HCT116 (cell line): ENCODE measurements around the gene KCTD1. TPM values are rescaled to one million over a fixed set of nuclear protein-coding genes. Genes with fewer than 3 reads are reported as not detected.

Experiments used
- ATAC-seq: fragments of 200-7000 bp; cut with Tn5 transposase; 2 replicates; pipeline ENCODE4 v1.9.1; 2020; ENCODE audit warnings: mild to moderate bottlenecking, moderate library complexity
- BruUV-seq: library from RNA; stranded (reverse); fragments of 400-500 nt; replicated peaks from 2 replicates; lab custom pipeline; 2021; lab: Mats Ljungman, UMichigan
- CTCF ChIA-PET: fragments of 300-600 bp; sonication (Branson Sonifier 250); formaldehyde crosslinking; loops from one replicate; lab custom pipeline; 2021; ENCODE audit warnings: antibody characterized with exemption; lab: Charles Lee
- POLR2A ChIA-PET: fragments of 300-600, 350-600 bp; sonication (Branson Sonifier 250); formaldehyde crosslinking; loops from one replicate; lab custom pipeline; 2021; ENCODE audit warnings: antibody characterized with exemption; lab: Charles Lee
- RAD21 ChIA-PET, 2 experiments: fragments of 300-600 bp; sonication (Branson Sonifier 250); formaldehyde crosslinking; loops; one replicate each; lab custom pipeline; 2023; ENCODE audit warnings: low total read pairs in 2 of 2; ENCODE audit not compliant: uncharacterized antibody in 2 of 2, unreplicated experiment in 2 of 2, low non-redundant PET in 1 of 2; lab: Charles Lee
- DNase-seq: peaks from one replicate; pipeline ENCODE4 v3.0.0-alpha.2; 2010; ENCODE audit warnings: low read depth, low spot score
- H2AFZ ChIP-seq: fragments of 200-600 bp; shearing (Covaris generic), sonication (generic); 2 replicates; pipeline ENCODE4 v1.6.1; 2017; ENCODE audit warnings: low read depth, mixed run types, mixed read lengths, antibody characterized with exemption, low read length; ENCODE audit not compliant: poor library complexity, severe bottlenecking
- H3K27ac ChIP-seq: 2 replicates; pipeline ENCODE4 v1.5.1; 2012; ENCODE audit warnings: low read depth, low read length
- H3K27me3 ChIP-seq: fragments of 200-600 bp; sonication (generic); 2 replicates; pipeline ENCODE4 v1.6.1; 2016; ENCODE audit warnings: mixed run types, low read length, mixed read lengths; ENCODE audit not compliant: insufficient read depth
- H3K36me3 ChIP-seq, 2 experiments: fragments of 200-500 bp in 1 of 2; fragments of 200-600 bp in 1 of 2; sonication (Bioruptor generic) in 1 of 2; sonication (generic) in 1 of 2; 2 replicates each; pipeline versions ENCODE4 v1.5.1 to v1.6.1; 2014 to 2016; ENCODE audit warnings: low read length in 2 of 2, inconsistent platforms in 1 of 2, mixed read lengths in 1 of 2, mixed run types in 1 of 2; ENCODE audit not compliant: insufficient read depth in 2 of 2, control insufficient read depth in 1 of 2
- H3K4me1 ChIP-seq, 2 experiments: fragments of 200-600 bp in 1 of 2; sonication (generic) in 1 of 2; 2 replicates each; pipeline versions ENCODE4 v1.5.1 to v1.6.1; 2012 to 2017; ENCODE audit warnings: low read length in 2 of 2, inconsistent platforms in 1 of 2, mild to moderate bottlenecking in 1 of 2, mixed read lengths in 1 of 2, mixed run types in 1 of 2, moderate library complexity in 1 of 2; ENCODE audit not compliant: insufficient read depth in 2 of 2, control insufficient read depth in 1 of 2
- H3K4me2 ChIP-seq: fragments of 200-600 bp; sonication (generic); 2 replicates; pipeline ENCODE4 v1.6.1; 2017; ENCODE audit warnings: mixed run types, low read length, mixed read lengths
- H3K4me3 ChIP-seq, 2 experiments: fragments of 200-600 bp in 1 of 2; sonication (generic) in 1 of 2; replicated peaks in 1 of 2; 2 replicates each; pipeline ENCODE4 v1.5.1; 2011 to 2016; ENCODE audit warnings: low read length in 2 of 2, control low read depth in 1 of 2, low read depth in 1 of 2, mild to moderate bottlenecking in 1 of 2, mixed read lengths in 1 of 2, mixed run types in 1 of 2
- H3K79me2 ChIP-seq: fragments of 200-600 bp; sonication (generic); 2 replicates; pipeline ENCODE4 v1.6.1; 2017; ENCODE audit warnings: mild to moderate bottlenecking, mixed run types, low read length, moderate library complexity, mixed read lengths; ENCODE audit not compliant: insufficient read depth
- H3K9ac ChIP-seq: fragments of 200-600 bp; sonication (generic); 2 replicates; pipeline ENCODE4 v1.6.1; 2016; ENCODE audit warnings: low read length, mixed read lengths
- H3K9me2 ChIP-seq: fragments of 200-600 bp; sonication (generic), shearing (Covaris generic); 2 replicates; pipeline ENCODE4 v1.6.1; 2017; ENCODE audit warnings: mixed run types, mild to moderate bottlenecking, moderate library complexity; ENCODE audit not compliant: insufficient read depth
- H3K9me3 ChIP-seq, 2 experiments: fragments of 200-500 bp in 1 of 2; fragments of 200-600 bp in 1 of 2; sonication (Bioruptor generic) in 1 of 2; sonication (generic) in 1 of 2; 2 replicates each; pipeline ENCODE4 v1.6.1; 2014 to 2017; ENCODE audit warnings: low read length in 2 of 2, mixed read lengths in 2 of 2, inconsistent platforms in 1 of 2, low read depth in 1 of 2, mild to moderate bottlenecking in 1 of 2, mixed run types in 1 of 2, moderate library complexity in 1 of 2; ENCODE audit not compliant: control insufficient read depth in 1 of 2, insufficient read depth in 1 of 2
- H4K20me1 ChIP-seq: fragments of 200-600 bp; sonication (generic), shearing (Covaris generic); 2 replicates; pipeline ENCODE4 v1.6.1; 2017; ENCODE audit warnings: mixed run types, mild to moderate bottlenecking, moderate library complexity; ENCODE audit not compliant: insufficient read depth
- EGR1 ChIP-seq: IDR thresholded peaks from 2 replicates; pipeline ENCODE4 v1.6.1; 2012; ENCODE audit warnings: low read depth
- ELF1 ChIP-seq: IDR thresholded peaks from 2 replicates; pipeline ENCODE4 v1.6.1; 2012; ENCODE audit warnings: low read depth, borderline replicate concordance
- JUND ChIP-seq: IDR thresholded peaks from 2 replicates; pipeline ENCODE4 v1.6.1; 2012
- POLR2A ChIP-seq: IDR thresholded peaks from 2 replicates; pipeline ENCODE4 v1.7.0; 2011; ENCODE audit warnings: borderline replicate concordance; ENCODE audit not compliant: insufficient read depth, insufficient read length; ENCODE audit errors: extremely low read depth
- POLR2AphosphoS5 ChIP-seq: IDR thresholded peaks from 2 replicates; pipeline ENCODE4 v1.6.1; 2011; ENCODE audit warnings: mild to moderate bottlenecking, low read depth, low read length, moderate library complexity
- SIN3A ChIP-seq: IDR thresholded peaks from 2 replicates; pipeline ENCODE4 v1.6.1; 2012; ENCODE audit warnings: low read depth
- TCF7L2 ChIP-seq: IDR thresholded peaks from 2 replicates; pipeline ENCODE4 v1.7.0; 2011; ENCODE audit warnings: borderline replicate concordance, inconsistent platforms; ENCODE audit not compliant: insufficient read depth, insufficient read length; ENCODE audit errors: extremely low read depth
- YY1 ChIP-seq: IDR thresholded peaks from 2 replicates; pipeline ENCODE4 v1.6.1; 2011; ENCODE audit warnings: low read length, low read depth, moderate library complexity, mild to moderate bottlenecking; ENCODE audit not compliant: insufficient replicate concordance; ENCODE audit errors: extremely low read depth
- ZNF274 ChIP-seq: fragments of 200-500 bp; sonication (Bioruptor generic); IDR thresholded peaks from 2 replicates; pipeline ENCODE4 v1.6.1; 2014; ENCODE audit warnings: mild to moderate bottlenecking, low read depth, low read length, inconsistent platforms
- intact Hi-C: fragments of 100-400 bp; cut with micrococcal nuclease; formaldehyde crosslinking; loops from 2 replicates; pipeline ENCODE4 v1.10.0; 2022
- total RNA-seq: library from RNA; stranded (reverse); gene quantifications from one replicate; pipeline ENCODE4 v1.2.1, GENCODE V29; 2021; ENCODE audit not compliant: unreplicated experiment
- TF ChIP-seq, protein P1 (sequence below): IDR thresholded peaks from 2 replicates; pipeline ENCODE4 v1.6.1; 2012; ENCODE audit warnings: low read depth
- TF ChIP-seq, protein P2 (sequence below): IDR thresholded peaks from 2 replicates; pipeline ENCODE4 v1.6.1; 2011; ENCODE audit warnings: mild to moderate bottlenecking, low read length, moderate library complexity; ENCODE audit not compliant: insufficient replicate concordance; ENCODE audit errors: extremely low read depth
- TF ChIP-seq, protein P3 (sequence below): IDR thresholded peaks from 2 replicates; pipeline ENCODE4 v1.6.1; 2012

Gene KCTD1
- total RNA-seq, 1 experiment from 2014 or later: 16.8 TPM

DNA sequence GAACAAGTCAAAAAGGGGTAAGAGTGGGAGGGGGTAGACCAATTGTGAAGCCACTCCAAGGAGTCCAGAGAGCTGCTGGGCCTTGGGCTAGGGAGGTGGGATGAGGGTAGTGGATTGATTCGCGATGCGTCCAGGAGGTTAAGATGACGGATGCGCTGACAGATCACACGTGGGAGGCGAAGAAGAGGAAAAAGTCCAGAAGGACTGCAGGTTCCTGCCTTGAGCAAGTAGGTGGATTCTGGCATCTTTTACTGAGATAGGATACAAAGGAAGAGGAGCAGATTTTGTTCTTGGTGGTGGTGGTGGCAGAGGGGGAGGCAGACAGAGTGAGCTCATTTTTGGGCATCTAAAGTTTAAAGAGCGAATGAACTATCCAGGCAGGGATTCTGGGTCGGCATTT is 76.5 kb downstream of the KCTD1 start:
- Histone ChIP-seq H4K20me1 (no peaks in the 10 kb centered on the region), H3K27ac (no peak overlapping the region), H3K4me3 (no peak overlapping the region), H3K27me3 (no peaks in the 10 kb centered on the region), H3K4me1 (peaks cover 17 to 46% of the 10 kb centered on the region in 2 experiments; a peak in 3 of 4 replicates), H3K79me2 (no peaks in the 10 kb centered on the region), H3K9me2 (no peaks in the 10 kb centered on the region), H3K36me3 (no peaks in the 10 kb centered on the region), H3K4me2 (no peak overlapping the region), H2AFZ (no peak overlapping the region), H3K9ac (no peak overlapping the region), H3K9me3 (no peaks in the 10 kb centered on the region)
- intact Hi-C loops: no loop called here
- BruUV-seq: no TSS peak
- ChIA-PET RAD21 (no interaction called here), CTCF (no interaction called here), POLR2A (interaction anchor here (1.4 kb wide), 1 partner anchor 9 kb away, joined by 4 read pairs; no protein-coding TSS in a partner anchor)
- ATAC-seq: no peak
- no peak for TF ChIP-seq TCF7L2
- TF ChIP-seq, protein P1, sequence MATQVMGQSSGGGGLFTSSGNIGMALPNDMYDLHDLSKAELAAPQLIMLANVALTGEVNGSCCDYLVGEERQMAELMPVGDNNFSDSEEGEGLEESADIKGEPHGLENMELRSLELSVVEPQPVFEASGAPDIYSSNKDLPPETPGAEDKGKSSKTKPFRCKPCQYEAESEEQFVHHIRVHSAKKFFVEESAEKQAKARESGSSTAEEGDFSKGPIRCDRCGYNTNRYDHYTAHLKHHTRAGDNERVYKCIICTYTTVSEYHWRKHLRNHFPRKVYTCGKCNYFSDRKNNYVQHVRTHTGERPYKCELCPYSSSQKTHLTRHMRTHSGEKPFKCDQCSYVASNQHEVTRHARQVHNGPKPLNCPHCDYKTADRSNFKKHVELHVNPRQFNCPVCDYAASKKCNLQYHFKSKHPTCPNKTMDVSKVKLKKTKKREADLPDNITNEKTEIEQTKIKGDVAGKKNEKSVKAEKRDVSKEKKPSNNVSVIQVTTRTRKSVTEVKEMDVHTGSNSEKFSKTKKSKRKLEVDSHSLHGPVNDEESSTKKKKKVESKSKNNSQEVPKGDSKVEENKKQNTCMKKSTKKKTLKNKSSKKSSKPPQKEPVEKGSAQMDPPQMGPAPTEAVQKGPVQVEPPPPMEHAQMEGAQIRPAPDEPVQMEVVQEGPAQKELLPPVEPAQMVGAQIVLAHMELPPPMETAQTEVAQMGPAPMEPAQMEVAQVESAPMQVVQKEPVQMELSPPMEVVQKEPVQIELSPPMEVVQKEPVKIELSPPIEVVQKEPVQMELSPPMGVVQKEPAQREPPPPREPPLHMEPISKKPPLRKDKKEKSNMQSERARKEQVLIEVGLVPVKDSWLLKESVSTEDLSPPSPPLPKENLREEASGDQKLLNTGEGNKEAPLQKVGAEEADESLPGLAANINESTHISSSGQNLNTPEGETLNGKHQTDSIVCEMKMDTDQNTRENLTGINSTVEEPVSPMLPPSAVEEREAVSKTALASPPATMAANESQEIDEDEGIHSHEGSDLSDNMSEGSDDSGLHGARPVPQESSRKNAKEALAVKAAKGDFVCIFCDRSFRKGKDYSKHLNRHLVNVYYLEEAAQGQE: no peak
- TF ChIP-seq SIN3A: no peak
- no peak for TF ChIP-seq POLR2A
- TF ChIP-seq, protein P2, sequence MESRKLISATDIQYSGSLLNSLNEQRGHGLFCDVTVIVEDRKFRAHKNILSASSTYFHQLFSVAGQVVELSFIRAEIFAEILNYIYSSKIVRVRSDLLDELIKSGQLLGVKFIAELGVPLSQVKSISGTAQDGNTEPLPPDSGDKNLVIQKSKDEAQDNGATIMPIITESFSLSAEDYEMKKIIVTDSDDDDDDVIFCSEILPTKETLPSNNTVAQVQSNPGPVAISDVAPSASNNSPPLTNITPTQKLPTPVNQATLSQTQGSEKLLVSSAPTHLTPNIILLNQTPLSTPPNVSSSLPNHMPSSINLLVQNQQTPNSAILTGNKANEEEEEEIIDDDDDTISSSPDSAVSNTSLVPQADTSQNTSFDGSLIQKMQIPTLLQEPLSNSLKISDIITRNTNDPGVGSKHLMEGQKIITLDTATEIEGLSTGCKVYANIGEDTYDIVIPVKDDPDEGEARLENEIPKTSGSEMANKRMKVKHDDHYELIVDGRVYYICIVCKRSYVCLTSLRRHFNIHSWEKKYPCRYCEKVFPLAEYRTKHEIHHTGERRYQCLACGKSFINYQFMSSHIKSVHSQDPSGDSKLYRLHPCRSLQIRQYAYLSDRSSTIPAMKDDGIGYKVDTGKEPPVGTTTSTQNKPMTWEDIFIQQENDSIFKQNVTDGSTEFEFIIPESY: no peak
- TF ChIP-seq ZNF274: no peak
- no peak for TF ChIP-seq ELF1
- no peak for TF ChIP-seq POLR2AphosphoS5
- TF ChIP-seq YY1: no peak
- TF ChIP-seq EGR1: no peak
- no peak for TF ChIP-seq JUND
- TF ChIP-seq, protein P3, sequence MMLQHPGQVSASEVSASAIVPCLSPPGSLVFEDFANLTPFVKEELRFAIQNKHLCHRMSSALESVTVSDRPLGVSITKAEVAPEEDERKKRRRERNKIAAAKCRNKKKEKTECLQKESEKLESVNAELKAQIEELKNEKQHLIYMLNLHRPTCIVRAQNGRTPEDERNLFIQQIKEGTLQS: no peak
- DNase-seq: no peak
